OCI-LY3 (cell line): ENCODE results near the gene FLYWCH2.
"Not testable (repeated sequence)": the region's sequence is repeated elsewhere in the genome, so short reads cannot be mapped to it uniquely, and the experiment has no call there.

Experiments used
- H2AFZ ChIP-seq: fragments of 200-600, 300-600 bp; shearing (Covaris generic); 2 replicates; pipeline ENCODE4 v1.6.0; 2014; ENCODE audit warnings: antibody characterized with exemption, low read depth, low read length
- H3K27ac ChIP-seq: fragments of 200-600, 300-600 bp; sonication (generic); 2 replicates; pipeline ENCODE4 v1.5.1; 2014; ENCODE audit warnings: mild to moderate bottlenecking, low read length, moderate library complexity, mixed read lengths
- H3K27me3 ChIP-seq: fragments of 200-600, 300-600 bp; sonication (generic); 2 replicates; pipeline ENCODE4 v1.6.1; 2014; ENCODE audit warnings: low read depth, low read length, mixed read lengths
- H3K36me3 ChIP-seq: fragments of 200-600, 300-600 bp; sonication (generic); replicated peaks from 2 replicates; pipeline ENCODE3; 2014; ENCODE audit warnings: low read depth, low read length, mixed read lengths
- H3K4me1 ChIP-seq: fragments of 300-600, 200-600 bp; sonication (generic); 2 replicates; pipeline ENCODE4 v1.6.1; 2014; ENCODE audit warnings: low read length, mixed read lengths
- H3K4me2 ChIP-seq: fragments of 200-600, 300-600 bp; sonication (generic); 2 replicates; pipeline ENCODE4 v1.6.1; 2014; ENCODE audit warnings: low read length, mixed read lengths
- H3K4me3 ChIP-seq: fragments of 300-600, 200-600 bp; sonication (generic); 2 replicates; pipeline ENCODE4 v1.5.1; 2014; ENCODE audit warnings: antibody characterized with exemption, mild to moderate bottlenecking, low read length, moderate library complexity
- H3K79me2 ChIP-seq: fragments of 300-600, 200-600 bp; shearing (Covaris generic); 2 replicates; pipeline ENCODE4 v1.6.1; 2014; ENCODE audit warnings: mild to moderate bottlenecking, low read length, mixed read lengths
- H3K9ac ChIP-seq: fragments of 300-600, 200-600 bp; shearing (Covaris generic); 2 replicates; pipeline ENCODE4 v1.6.0; 2014; ENCODE audit warnings: mild to moderate bottlenecking, low read length, moderate library complexity
- H3K9me3 ChIP-seq: fragments of 200-600, 300-600 bp; shearing (Covaris generic); 2 replicates; pipeline ENCODE4 v1.6.1; 2014; ENCODE audit warnings: low read length, mixed read lengths; ENCODE audit not compliant: insufficient read depth
- H4K20me1 ChIP-seq: fragments of 200-600, 300-600 bp; sonication (generic); 2 replicates; pipeline ENCODE4 v1.6.1; 2016; ENCODE audit warnings: low read length, mixed read lengths; ENCODE audit not compliant: insufficient read depth
- EZH2phosphoT487 ChIP-seq: fragments of 200-600 bp; shearing (Covaris generic); IDR thresholded peaks from 2 replicates; pipeline ENCODE4 v1.6.1; 2018; ENCODE audit warnings: antibody characterized with exemption, mixed run types, low read depth
- TF ChIP-seq, protein P1 (sequence below): fragments of 200-600, 300-600 bp; sonication (generic); IDR thresholded peaks from 2 replicates; pipeline ENCODE4 v1.5.1; 2014; ENCODE audit warnings: antibody characterized with exemption, low read length, low read depth

The FLYWCH2 gene

DNA sequence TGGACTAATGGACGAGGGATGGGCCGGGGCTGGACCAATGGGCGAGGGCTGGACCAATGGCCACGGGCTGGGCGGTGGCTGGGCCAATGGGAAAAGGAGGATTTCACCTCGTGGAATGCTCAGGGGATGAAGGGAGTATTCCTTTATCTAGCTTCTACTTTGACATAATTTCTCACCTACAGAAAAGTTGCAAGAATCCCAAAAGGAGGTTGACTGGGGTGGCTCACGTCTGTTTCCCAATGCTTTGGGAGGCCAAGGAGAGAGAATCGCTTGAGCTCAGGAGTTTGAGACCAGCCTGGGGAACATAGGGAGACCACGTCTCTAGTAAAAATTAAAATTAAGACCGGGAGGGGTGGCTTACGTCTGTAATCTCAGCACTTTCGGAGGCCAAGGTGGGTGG is 23.0 kb downstream of the FLYWCH2 start:
- Histone ChIP-seq H3K27me3 (no peaks in the 10 kb centered on the region; the same call in 1 of the 2 replicates), H3K4me3 (peak overlapping the region; percentile 71), H3K9ac (no peak overlapping the region), H3K4me2 (peak overlapping the region; percentile 79), H3K27ac (no peak overlapping the region), H3K4me1 (peaks cover 8% of the 10 kb centered on the region), H3K9me3 (no peaks in the 10 kb centered on the region), H2AFZ (0 out of 2 replicates have a peak overlapping the region, but pooled peaks have one; percentile 10), H3K36me3 (no peaks in the 10 kb centered on the region), H3K79me2 (no peaks in the 10 kb centered on the region), H4K20me1 (no peaks in the 10 kb centered on the region)
- no peak for TF ChIP-seq EZH2phosphoT487
- TF ChIP-seq, protein P1, sequence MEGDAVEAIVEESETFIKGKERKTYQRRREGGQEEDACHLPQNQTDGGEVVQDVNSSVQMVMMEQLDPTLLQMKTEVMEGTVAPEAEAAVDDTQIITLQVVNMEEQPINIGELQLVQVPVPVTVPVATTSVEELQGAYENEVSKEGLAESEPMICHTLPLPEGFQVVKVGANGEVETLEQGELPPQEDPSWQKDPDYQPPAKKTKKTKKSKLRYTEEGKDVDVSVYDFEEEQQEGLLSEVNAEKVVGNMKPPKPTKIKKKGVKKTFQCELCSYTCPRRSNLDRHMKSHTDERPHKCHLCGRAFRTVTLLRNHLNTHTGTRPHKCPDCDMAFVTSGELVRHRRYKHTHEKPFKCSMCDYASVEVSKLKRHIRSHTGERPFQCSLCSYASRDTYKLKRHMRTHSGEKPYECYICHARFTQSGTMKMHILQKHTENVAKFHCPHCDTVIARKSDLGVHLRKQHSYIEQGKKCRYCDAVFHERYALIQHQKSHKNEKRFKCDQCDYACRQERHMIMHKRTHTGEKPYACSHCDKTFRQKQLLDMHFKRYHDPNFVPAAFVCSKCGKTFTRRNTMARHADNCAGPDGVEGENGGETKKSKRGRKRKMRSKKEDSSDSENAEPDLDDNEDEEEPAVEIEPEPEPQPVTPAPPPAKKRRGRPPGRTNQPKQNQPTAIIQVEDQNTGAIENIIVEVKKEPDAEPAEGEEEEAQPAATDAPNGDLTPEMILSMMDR, result no peak

GRCh38 chr16:2907084-2907753 is 24.2 kb downstream of the FLYWCH2 start:
- H3K4me1 ChIP-seq, result peaks cover 11% of the 10 kb centered on the region
- peak overlapping the region; percentile 56 for H3K4me2 ChIP-seq
- not testable (repeated sequence) for H3K9ac ChIP-seq, H4K20me1 ChIP-seq, H3K9me3 ChIP-seq, H2AFZ ChIP-seq, H3K27me3 ChIP-seq, H3K36me3 ChIP-seq, H3K27ac ChIP-seq, H3K4me3 ChIP-seq, H3K79me2 ChIP-seq
- TF ChIP-seq, protein P1, result peak; percentile 47

DNA sequence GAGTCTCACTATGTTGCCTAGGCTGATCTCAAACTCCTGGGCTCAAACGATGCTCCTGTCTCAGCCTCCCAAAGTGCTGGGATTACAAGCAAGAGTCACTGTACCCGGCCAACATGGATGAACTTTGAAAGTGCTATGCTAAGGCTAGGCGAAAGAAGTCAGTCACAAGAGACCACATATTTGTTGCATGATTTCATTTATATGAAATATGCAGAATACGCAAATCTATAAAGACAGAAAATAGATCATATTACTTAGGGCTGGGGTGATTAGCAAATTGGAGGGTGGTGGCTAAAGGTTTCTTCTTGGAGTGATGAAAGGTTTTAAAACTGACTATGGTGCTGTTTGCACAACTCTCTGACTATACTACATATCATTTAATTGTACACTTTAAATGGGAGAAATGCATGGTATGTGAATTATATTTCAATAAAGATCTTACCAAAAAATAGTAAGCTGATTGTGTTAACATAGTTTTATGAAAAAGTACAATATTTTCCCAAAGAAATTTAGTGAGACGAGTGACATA is 27.5 kb downstream of the FLYWCH2 start:
- Histone ChIP-seq H3K4me2 (peak overlapping the region; percentile 99; the same call in 1 of the 2 replicates), H3K4me3 (no peak overlapping the region), H3K36me3 (peaks cover 8% of the 10 kb centered on the region), H3K27ac (no peak overlapping the region), H2AFZ (no peak overlapping the region), H3K9me3 (no peaks in the 10 kb centered on the region), H3K9ac (no peak overlapping the region), H3K79me2 (peaks cover 10% of the 10 kb centered on the region), H3K4me1 (peaks cover 15% of the 10 kb centered on the region), H3K27me3 (no peaks in the 10 kb centered on the region; the same call in 1 of the 2 replicates), H4K20me1 (no peaks in the 10 kb centered on the region)
- TF ChIP-seq EZH2phosphoT487, result no peak
- TF ChIP-seq, protein P1, result no peak

DNA sequence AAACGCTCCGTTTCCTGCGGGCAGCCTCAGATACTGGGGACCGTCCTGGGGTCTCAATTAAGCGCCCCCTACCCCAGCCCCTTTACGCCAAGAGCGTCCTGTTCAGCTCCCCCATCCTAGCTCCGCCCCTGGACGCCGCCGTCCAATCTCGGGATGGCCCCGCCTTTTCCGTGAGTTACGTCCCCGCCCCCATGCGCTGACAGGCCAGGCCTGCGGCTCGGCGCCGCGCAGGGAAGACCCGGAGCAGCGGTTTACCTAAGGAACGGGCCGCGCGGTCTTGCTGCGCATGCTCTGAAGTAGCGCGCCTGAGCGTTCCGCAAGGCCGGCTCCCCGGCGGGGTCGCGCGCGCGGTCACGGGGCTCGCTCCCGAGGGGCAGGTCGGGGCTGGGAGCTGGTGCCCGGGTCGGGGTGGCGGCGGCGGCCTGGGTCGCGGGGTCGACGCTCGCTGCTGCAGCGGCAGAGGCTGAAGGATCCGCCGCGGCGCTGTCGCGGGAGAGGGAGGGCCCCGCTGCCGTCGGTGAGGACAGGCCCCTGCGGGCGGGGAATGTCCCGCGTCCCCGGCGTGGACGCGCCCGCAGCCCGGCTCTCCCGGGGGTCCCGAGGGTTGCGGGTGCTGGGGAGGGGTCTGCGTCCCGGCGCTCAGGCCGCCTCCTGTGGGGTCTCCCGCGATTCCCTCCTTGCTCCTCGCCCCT is 28.8 kb downstream of the FLYWCH2 start, which contains the start of gene FLYWCH1:
Gene FLYWCH1, plus strand, starts transcription at position 294 of the 692 bp plus-strand sequence. CDS start 17,755 bp downstream, outside the sequence.
- peak within 1 kb of the TSS; percentile 73 for H3K9ac ChIP-seq
- H2AFZ ChIP-seq, result peak within 1 kb of the TSS; percentile 97
- peak within 1 kb of the TSS; percentile 99 for H3K4me2 ChIP-seq
- H3K9me3 ChIP-seq, result no peaks in the 10 kb centered on the region
- no peaks in the 10 kb centered on the region for H4K20me1 ChIP-seq
- peaks cover 10% of the 10 kb centered on the region for H3K79me2 ChIP-seq
- TF ChIP-seq, protein P1, result no peak
- TF ChIP-seq EZH2phosphoT487, result no peak
- H3K27ac ChIP-seq, result no peak within 1 kb of the TSS; the same call in 1 of the 2 replicates
- peaks cover 10% of the 10 kb centered on the region for H3K4me1 ChIP-seq
- no peaks in the 10 kb centered on the region; the same call in 1 of the 2 replicates for H3K27me3 ChIP-seq
- H3K4me3 ChIP-seq, result peak within 1 kb of the TSS; percentile 91
- peaks cover 8% of the 10 kb centered on the region for H3K36me3 ChIP-seq
